ENCODE measurements around the gene MOB3B. TPM values are rescaled to one million over a fixed set of nuclear protein-coding genes. Genes with fewer than 3 reads are reported as not detected.

The MOB3B gene
- polyA plus RNA-seq, 1 of the 3 experiments (the other 2 are of a cell fraction) = 0.90 TPM

DNA sequence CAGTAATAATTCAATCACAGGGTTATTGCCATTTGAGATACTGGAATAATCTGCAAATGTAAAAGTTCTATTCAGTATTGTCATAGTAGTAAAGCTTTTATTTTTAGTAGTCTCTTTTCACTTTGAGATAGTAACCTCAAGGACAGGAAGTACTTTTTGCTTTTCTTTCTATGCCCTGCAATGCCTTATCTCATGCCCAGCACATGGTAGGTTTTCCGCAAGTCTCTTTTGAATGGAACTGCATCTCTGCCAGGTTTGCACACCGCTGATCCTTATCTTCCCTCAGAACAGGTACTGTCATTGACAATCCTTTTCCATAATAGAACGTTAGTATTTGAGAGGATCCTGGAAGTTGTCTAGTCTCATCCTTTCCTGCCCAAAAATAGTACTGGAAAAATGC, 97.3 kb downstream of the MOB3B start:
- no peak overlapping the region for H3K4me2 ChIP-seq
- no peaks in the 10 kb centered on the region for H3K36me3 ChIP-seq (replicated peaks in 1 of 2; ENCODE audit: control insufficient read depth in 1 of 2, insufficient read depth in 2 of 2, low read length in 1 of 2)
- no peak for DNase-seq
- CTCF ChIA-PET = interaction anchor here (1.4 to 1.6 kb wide), 2 partner anchors 11 kb away, joined by 3 to 4 read pairs; no protein-coding TSS in a partner anchor
- H3F3A ChIP-seq (replicated peaks; ENCODE audit: insufficient read depth) = peaks cover 7% of the 10 kb centered on the region
- POLR2A ChIA-PET = no interaction called here
- H4K20me1 ChIP-seq (ENCODE audit: insufficient read depth) = no peaks in the 10 kb centered on the region
- no peak overlapping the region for H3K9ac ChIP-seq
- H3K4me3 ChIP-seq (ENCODE audit: low read depth in 2 of 2, low read length in 1 of 2) = no peak overlapping the region
- H2AFZ ChIP-seq (ENCODE audit: low read depth) = no peak overlapping the region
- H3K9me3 ChIP-seq = no peaks in the 10 kb centered on the region
- no peak overlapping the region for H3K27ac ChIP-seq (ENCODE audit: low read depth in 2 of 2, low read length in 1 of 2)
- no peaks in the 10 kb centered on the region for H3K9me2 ChIP-seq
- H3K27me3 ChIP-seq (ENCODE audit: insufficient read depth) = no peaks in the 10 kb centered on the region
- 75% methylated on average over 3 of the region's 3 CpGs for WGBS (ENCODE audit: low lambda C conversion rate)
- TF ChIP-seq RFX5 (IDR thresholded peaks at IDR 0.05; ENCODE audit: low read length) (no peak), TEAD4 (IDR thresholded peaks at IDR 0.05; ENCODE audit: borderline replicate concordance, insufficient read depth) (no peak), USF2 (IDR thresholded peaks at IDR 0.05; ENCODE audit: borderline replicate concordance, low read depth, low read length) (no peak), CHD2 (IDR thresholded peaks at IDR 0.05; ENCODE audit: low read length, partially characterized antibody) (no peak), EP300 (IDR thresholded peaks at IDR 0.05; ENCODE audit: borderline replicate concordance in 1 of 2, low read depth in 1 of 2, low read length in 1 of 2) (no peak), MXI1 (IDR thresholded peaks at IDR 0.05; ENCODE audit: low read depth, low read length) (no peak), RAD21 (IDR thresholded peaks at IDR 0.05; ENCODE audit: low read length) (no peak), YY1 (IDR thresholded peaks at IDR 0.05; ENCODE audit: low read depth) (no peak), NFIC (IDR thresholded peaks at IDR 0.05; ENCODE audit: borderline replicate concordance) (no peak), MEF2A (IDR thresholded peaks at IDR 0.05; ENCODE audit: borderline replicate concordance, low read depth) (no peak), ELF1 (IDR thresholded peaks at IDR 0.05) (no peak), CTCF (IDR thresholded peaks at IDR 0.05) (no peak)
- TF ChIP-seq, protein P1, sequence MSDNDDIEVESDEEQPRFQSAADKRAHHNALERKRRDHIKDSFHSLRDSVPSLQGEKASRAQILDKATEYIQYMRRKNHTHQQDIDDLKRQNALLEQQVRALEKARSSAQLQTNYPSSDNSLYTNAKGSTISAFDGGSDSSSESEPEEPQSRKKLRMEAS (IDR thresholded peaks at IDR 0.05; ENCODE audit: low read depth) = no peak
- TF ChIP-seq, protein P2, sequence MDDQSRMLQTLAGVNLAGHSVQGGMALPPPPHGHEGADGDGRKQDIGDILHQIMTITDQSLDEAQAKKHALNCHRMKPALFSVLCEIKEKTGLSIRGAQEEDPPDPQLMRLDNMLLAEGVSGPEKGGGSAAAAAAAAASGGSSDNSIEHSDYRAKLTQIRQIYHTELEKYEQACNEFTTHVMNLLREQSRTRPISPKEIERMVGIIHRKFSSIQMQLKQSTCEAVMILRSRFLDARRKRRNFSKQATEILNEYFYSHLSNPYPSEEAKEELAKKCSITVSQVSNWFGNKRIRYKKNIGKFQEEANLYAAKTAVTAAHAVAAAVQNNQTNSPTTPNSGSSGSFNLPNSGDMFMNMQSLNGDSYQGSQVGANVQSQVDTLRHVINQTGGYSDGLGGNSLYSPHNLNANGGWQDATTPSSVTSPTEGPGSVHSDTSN (IDR thresholded peaks at IDR 0.05) = no peak
- TF ChIP-seq, protein P3, sequence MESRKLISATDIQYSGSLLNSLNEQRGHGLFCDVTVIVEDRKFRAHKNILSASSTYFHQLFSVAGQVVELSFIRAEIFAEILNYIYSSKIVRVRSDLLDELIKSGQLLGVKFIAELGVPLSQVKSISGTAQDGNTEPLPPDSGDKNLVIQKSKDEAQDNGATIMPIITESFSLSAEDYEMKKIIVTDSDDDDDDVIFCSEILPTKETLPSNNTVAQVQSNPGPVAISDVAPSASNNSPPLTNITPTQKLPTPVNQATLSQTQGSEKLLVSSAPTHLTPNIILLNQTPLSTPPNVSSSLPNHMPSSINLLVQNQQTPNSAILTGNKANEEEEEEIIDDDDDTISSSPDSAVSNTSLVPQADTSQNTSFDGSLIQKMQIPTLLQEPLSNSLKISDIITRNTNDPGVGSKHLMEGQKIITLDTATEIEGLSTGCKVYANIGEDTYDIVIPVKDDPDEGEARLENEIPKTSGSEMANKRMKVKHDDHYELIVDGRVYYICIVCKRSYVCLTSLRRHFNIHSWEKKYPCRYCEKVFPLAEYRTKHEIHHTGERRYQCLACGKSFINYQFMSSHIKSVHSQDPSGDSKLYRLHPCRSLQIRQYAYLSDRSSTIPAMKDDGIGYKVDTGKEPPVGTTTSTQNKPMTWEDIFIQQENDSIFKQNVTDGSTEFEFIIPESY (IDR thresholded peaks at IDR 0.05; ENCODE audit: borderline replicate concordance, low read depth) = no peak
- H3K4me1 ChIP-seq (ENCODE audit: control insufficient read depth in 1 of 2, insufficient read depth in 2 of 2, low read depth in 1 of 2, low read length in 1 of 2) = peaks cover 6 to 9% of the 10 kb centered on the region in 2 experiments; a peak in 3 of 4 replicates
- no peaks in the 10 kb centered on the region for H3K79me2 ChIP-seq (ENCODE audit: insufficient read depth)
